Neural cell (in vitro differentiated cells): ENCODE measurements around the gene CDH3. TPM values are rescaled to one million over a fixed set of nuclear protein-coding genes. Genes with fewer than 3 reads are reported as not detected.
A peak's percentile ranks its signal among the peaks of the same experiment; 100 is the strongest.

Experiments
- H2AFZ ChIP-seq: fragments of 200-600, 300-800 bp; sonication (generic), shearing (Covaris generic); 2 replicates; pipeline ENCODE4 v1.6.0; 2014; ENCODE audit warnings: low read depth, mild to moderate bottlenecking, antibody characterized with exemption, low read length, moderate library complexity
- H3F3A ChIP-seq: fragments of 200-600 bp; shearing (Covaris generic); 2 replicates; pipeline ENCODE4 v1.6.1; 2016; ENCODE audit warnings: mild to moderate bottlenecking, moderate library complexity, mixed read lengths, antibody characterized with exemption, low read length; ENCODE audit not compliant: insufficient read depth, poor library complexity, severe bottlenecking
- H3K27ac ChIP-seq: fragments of 200-600, 300-800 bp; sonication (generic), shearing (Covaris generic); 2 replicates; pipeline ENCODE4 v1.5.1; 2014; ENCODE audit warnings: mild to moderate bottlenecking, low read length, moderate library complexity
- H3K27me3 ChIP-seq: fragments of 300-800, 200-600 bp; sonication (generic), shearing (Covaris generic); 2 replicates; pipeline ENCODE4 v1.6.0; 2014; ENCODE audit warnings: mild to moderate bottlenecking, low read depth, low read length, moderate library complexity; ENCODE audit not compliant: insufficient read depth
- H3K36me3 ChIP-seq: fragments of 300-800, 200-600 bp; sonication (generic), shearing (Covaris generic); 2 replicates; pipeline ENCODE4 v1.5.1; 2014; ENCODE audit warnings: mild to moderate bottlenecking, antibody characterized with exemption, low read length, moderate library complexity; ENCODE audit not compliant: insufficient read depth
- H3K4me2 ChIP-seq: fragments of 300-800, 200-600 bp; sonication (generic), shearing (Covaris generic); 2 replicates; pipeline ENCODE4 v1.6.0; 2014; ENCODE audit warnings: mild to moderate bottlenecking, low read length
- H3K4me3 ChIP-seq: fragments of 300-800, 200-600 bp; sonication (generic), shearing (Covaris generic); 2 replicates; pipeline ENCODE4 v1.5.1; 2014; ENCODE audit warnings: mild to moderate bottlenecking, low read length, moderate library complexity
- H3K79me2 ChIP-seq: fragments of 200-600 bp; shearing (Covaris generic); replicated peaks from 2 replicates; pipeline ENCODE4 v1.6.0; 2014; ENCODE audit warnings: mild to moderate bottlenecking, low read length, moderate library complexity; ENCODE audit not compliant: insufficient read depth
- H3K9ac ChIP-seq: fragments of 300-800, 200-600 bp; sonication (generic), shearing (Covaris generic); 2 replicates; pipeline ENCODE4 v1.6.1; 2016; ENCODE audit warnings: mild to moderate bottlenecking, low read length, mixed read lengths
- H3K9me2 ChIP-seq: fragments of 200-600 bp; shearing (Covaris generic); 2 replicates; pipeline ENCODE4 v1.6.1; 2016; ENCODE audit warnings: mild to moderate bottlenecking, low read length, mixed read lengths; ENCODE audit not compliant: insufficient read depth
- H3K9me3 ChIP-seq: fragments of 200-600, 300-800 bp; sonication (generic), shearing (Covaris generic); 2 replicates; pipeline ENCODE4 v1.6.1; 2016; ENCODE audit warnings: mild to moderate bottlenecking, mixed run types, low read length, moderate library complexity, mixed read lengths
- H4K20me1 ChIP-seq: fragments of 200-600 bp; shearing (Covaris generic); 2 replicates; pipeline ENCODE4 v1.6.1; 2016; ENCODE audit warnings: mild to moderate bottlenecking, mixed run types; ENCODE audit not compliant: insufficient read depth
- EP300 ChIP-seq: fragments of 450-650 bp; conservative IDR thresholded peaks from 2 replicates; pipeline ENCODE4 v1.6.1; 2014; ENCODE audit warnings: antibody characterized with exemption, mild to moderate bottlenecking, moderate library complexity; ENCODE audit not compliant: poor library complexity, severe bottlenecking
- MXI1 ChIP-seq: fragments of 450-650 bp; conservative IDR thresholded peaks from 2 replicates; pipeline ENCODE4 v1.6.1; 2014; ENCODE audit warnings: antibody characterized with exemption, mild to moderate bottlenecking; ENCODE audit not compliant: poor library complexity, severe bottlenecking
- POLR2AphosphoS5 ChIP-seq: IDR thresholded peaks from 2 replicates; pipeline ENCODE4 v1.6.1; 2012
- RAD21 ChIP-seq: fragments of 450-650 bp; conservative IDR thresholded peaks from 2 replicates; pipeline ENCODE4 v1.6.1; 2014; ENCODE audit warnings: antibody characterized with exemption, mild to moderate bottlenecking, moderate library complexity
- TAF1 ChIP-seq: IDR thresholded peaks from 2 replicates; pipeline ENCODE4 v1.6.1; 2012; ENCODE audit warnings: low read depth
- polyA plus RNA-seq: library from polyadenylated mRNA; depleted of rRNA; stranded (reverse); fragments of >200 nt; gene quantifications from 2 replicates; pipeline ENCODE4 v1.2.3, GENCODE V29; 2014
- TF ChIP-seq, protein P1 (sequence below): IDR thresholded peaks from 2 replicates; pipeline ENCODE4 v1.6.1; 2012; ENCODE audit warnings: borderline replicate concordance
- TF ChIP-seq, protein P2 (sequence below): fragments of 450-650 bp; IDR thresholded peaks from 2 replicates; pipeline ENCODE4 v1.5.1; 2014; ENCODE audit warnings: antibody characterized with exemption, mild to moderate bottlenecking, moderate library complexity; ENCODE audit not compliant: poor library complexity, severe bottlenecking

Gene CDH3
- polyA plus RNA-seq, 1 donor from 2014 or later, result 9.1 TPM

DNA sequence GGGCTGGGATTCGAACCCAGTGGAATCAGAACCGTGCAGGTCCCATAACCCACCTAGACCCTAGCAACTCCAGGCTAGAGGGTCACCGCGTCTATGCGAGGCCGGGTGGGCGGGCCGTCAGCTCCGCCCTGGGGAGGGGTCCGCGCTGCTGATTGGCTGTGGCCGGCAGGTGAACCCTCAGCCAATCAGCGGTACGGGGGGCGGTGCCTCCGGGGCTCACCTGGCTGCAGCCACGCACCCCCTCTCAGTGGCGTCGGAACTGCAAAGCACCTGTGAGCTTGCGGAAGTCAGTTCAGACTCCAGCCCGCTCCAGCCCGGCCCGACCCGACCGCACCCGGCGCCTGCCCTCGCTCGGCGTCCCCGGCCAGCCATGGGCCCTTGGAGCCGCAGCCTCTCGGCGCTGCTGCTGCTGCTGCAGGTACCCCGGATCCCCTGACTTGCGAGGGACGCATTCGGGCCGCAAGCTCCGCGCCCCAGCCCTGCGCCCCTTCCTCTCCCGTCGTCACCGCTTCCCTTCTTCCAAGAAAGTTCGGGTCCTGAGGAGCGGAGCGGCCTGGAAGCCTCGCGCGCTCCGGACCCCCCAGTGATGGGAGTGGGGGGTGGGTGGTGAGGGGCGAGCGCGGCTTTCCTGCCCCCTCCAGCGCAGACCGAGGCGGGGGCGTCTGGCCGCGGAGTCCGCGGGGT is 92.1 kb downstream of the CDH3 start, which contains the start of gene CDH1:
CDH1 (plus strand) TSS at position 247 of the 684 bp plus-strand sequence; CDS start at position 371, 124 bp downstream.
- Histone ChIP-seq H4K20me1 (no peaks in the 10 kb centered on the region), H3F3A (no peaks in the 10 kb centered on the region), H2AFZ (no peak within 1 kb of the TSS), H3K9ac (peak within 1 kb of the TSS; percentile 5), H3K4me3 (peak within 1 kb of the TSS; percentile 73), H3K9me2 (no peaks in the 10 kb centered on the region), H3K9me3 (no peaks in the 10 kb centered on the region), H3K4me2 (peak within 1 kb of the TSS; percentile 30), H3K36me3 (no peaks in the 10 kb centered on the region), H3K27ac (no peak within 1 kb of the TSS), H3K79me2 (no peaks in the 10 kb centered on the region), H3K27me3 (peaks cover 34% of the 10 kb centered on the region)
- TF ChIP-seq RAD21, result no peak
- peak; percentile 20 for TF ChIP-seq MXI1
- no peak for TF ChIP-seq EP300
- no peak for TF ChIP-seq TAF1
- no peak for TF ChIP-seq POLR2AphosphoS5

DNA sequence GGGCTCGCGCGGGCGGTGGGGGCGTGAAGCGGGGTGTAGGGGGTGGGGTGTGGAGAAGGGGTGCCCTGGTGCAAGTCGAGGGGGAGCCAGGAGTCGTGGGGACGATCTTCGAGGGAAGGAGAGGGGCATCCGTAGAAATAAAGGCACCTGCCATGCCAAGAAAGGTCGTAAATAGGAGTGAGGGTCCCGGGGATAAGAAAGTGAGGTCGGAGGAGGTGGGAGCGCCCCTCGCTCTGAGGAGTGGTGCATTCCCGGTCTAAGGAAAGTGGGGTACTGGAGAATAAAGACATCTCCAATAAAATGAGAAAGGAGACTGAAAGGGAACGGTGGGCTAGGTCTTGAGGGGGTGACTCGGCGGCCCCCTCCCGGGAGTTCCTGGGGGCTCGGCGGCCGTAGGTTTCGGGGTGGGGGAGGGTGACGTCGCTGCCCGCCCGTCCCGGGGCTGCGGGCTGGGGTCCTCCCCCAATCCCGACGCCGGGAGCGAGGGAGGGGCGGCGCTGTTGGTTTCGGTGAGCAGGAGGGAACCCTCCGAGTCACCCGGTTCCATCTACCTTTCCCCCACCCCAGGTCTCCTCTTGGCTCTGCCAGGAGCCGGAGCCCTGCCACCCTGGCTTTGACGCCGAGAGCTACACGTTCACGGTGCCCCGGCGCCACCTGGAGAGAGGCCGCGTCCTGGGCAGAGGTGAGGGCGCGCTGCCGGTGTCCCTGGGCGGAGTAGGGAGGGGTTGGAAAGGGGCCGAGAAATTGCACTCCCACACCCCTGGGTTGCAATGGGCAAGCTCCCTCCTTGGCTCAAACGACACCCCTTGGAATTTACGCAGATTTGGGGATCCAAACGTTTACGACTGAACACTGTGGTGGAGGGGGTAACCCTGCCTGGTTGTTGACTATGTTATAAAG is 92.9 kb downstream of the CDH3 start:
- H3K9me3 ChIP-seq, result no peaks in the 10 kb centered on the region
- H3K27ac ChIP-seq, result no peak overlapping the region
- H3K9ac ChIP-seq, result no peak overlapping the region
- TF ChIP-seq, protein P1, sequence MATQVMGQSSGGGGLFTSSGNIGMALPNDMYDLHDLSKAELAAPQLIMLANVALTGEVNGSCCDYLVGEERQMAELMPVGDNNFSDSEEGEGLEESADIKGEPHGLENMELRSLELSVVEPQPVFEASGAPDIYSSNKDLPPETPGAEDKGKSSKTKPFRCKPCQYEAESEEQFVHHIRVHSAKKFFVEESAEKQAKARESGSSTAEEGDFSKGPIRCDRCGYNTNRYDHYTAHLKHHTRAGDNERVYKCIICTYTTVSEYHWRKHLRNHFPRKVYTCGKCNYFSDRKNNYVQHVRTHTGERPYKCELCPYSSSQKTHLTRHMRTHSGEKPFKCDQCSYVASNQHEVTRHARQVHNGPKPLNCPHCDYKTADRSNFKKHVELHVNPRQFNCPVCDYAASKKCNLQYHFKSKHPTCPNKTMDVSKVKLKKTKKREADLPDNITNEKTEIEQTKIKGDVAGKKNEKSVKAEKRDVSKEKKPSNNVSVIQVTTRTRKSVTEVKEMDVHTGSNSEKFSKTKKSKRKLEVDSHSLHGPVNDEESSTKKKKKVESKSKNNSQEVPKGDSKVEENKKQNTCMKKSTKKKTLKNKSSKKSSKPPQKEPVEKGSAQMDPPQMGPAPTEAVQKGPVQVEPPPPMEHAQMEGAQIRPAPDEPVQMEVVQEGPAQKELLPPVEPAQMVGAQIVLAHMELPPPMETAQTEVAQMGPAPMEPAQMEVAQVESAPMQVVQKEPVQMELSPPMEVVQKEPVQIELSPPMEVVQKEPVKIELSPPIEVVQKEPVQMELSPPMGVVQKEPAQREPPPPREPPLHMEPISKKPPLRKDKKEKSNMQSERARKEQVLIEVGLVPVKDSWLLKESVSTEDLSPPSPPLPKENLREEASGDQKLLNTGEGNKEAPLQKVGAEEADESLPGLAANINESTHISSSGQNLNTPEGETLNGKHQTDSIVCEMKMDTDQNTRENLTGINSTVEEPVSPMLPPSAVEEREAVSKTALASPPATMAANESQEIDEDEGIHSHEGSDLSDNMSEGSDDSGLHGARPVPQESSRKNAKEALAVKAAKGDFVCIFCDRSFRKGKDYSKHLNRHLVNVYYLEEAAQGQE, result no peak
- TF ChIP-seq RAD21 (no peak), MXI1 (no peak)
- TF ChIP-seq, protein P2, sequence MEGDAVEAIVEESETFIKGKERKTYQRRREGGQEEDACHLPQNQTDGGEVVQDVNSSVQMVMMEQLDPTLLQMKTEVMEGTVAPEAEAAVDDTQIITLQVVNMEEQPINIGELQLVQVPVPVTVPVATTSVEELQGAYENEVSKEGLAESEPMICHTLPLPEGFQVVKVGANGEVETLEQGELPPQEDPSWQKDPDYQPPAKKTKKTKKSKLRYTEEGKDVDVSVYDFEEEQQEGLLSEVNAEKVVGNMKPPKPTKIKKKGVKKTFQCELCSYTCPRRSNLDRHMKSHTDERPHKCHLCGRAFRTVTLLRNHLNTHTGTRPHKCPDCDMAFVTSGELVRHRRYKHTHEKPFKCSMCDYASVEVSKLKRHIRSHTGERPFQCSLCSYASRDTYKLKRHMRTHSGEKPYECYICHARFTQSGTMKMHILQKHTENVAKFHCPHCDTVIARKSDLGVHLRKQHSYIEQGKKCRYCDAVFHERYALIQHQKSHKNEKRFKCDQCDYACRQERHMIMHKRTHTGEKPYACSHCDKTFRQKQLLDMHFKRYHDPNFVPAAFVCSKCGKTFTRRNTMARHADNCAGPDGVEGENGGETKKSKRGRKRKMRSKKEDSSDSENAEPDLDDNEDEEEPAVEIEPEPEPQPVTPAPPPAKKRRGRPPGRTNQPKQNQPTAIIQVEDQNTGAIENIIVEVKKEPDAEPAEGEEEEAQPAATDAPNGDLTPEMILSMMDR, result no peak
- peak overlapping the region; percentile 30 for H3K4me2 ChIP-seq
- peaks cover 34% of the 10 kb centered on the region for H3K27me3 ChIP-seq
- H2AFZ ChIP-seq, result no peak overlapping the region
- H3F3A ChIP-seq, result no peaks in the 10 kb centered on the region
- H3K36me3 ChIP-seq, result no peaks in the 10 kb centered on the region
- no peaks in the 10 kb centered on the region for H3K9me2 ChIP-seq
- H3K4me3 ChIP-seq, result peak overlapping the region; percentile 73
- H3K79me2 ChIP-seq, result no peaks in the 10 kb centered on the region
- no peaks in the 10 kb centered on the region for H4K20me1 ChIP-seq
